ENCODE measurements around the gene SCUBE1. TPM values are rescaled to one million over a fixed set of nuclear protein-coding genes. Genes with fewer than 3 reads are reported as not detected.
"Not testable (repeated sequence)": the region's sequence is repeated elsewhere in the genome, so short reads cannot be mapped to it uniquely, and the experiment has no call there.

The SCUBE1 gene
- total RNA-seq, 1 experiment from 2014 or later = not detected

- POLR2A ChIA-PET (ENCODE audit: unreplicated experiment) = interaction anchor here (0.7 kb wide), 2 partner anchors 75 to 104 kb away, joined by 3 to 10 read pairs; no protein-coding TSS in a partner anchor
- CTCF ChIA-PET = no interaction called here
- BruUV-seq (replicated peaks) = no TSS peak
Measured at GRCh38 chr22:43363315-43364168, 20.4 kb upstream of the SCUBE1 start.

DNA sequence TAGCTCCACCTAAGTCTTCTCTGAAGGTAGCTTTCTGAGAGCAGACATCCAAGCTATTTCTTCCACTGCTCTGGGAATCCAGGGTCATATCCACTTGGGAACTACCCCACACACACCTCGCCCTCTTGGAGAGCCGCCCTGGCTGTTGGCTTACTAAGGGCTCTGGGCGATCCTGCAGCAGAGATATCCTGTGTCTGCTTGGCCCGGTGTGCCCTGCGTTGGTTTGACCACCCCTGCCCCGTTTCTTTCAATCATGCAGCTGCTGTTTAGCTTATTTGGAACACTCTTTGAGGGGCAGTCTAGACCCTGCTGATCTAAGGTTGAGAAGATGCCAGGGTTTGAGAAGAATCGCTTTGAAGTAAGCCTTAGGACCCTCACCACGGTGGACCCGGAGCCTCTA lies 17.4 kb upstream of the SCUBE1 start:
- POLR2A ChIA-PET (ENCODE audit: unreplicated experiment) = no interaction called here
- Histone ChIP-seq H3K27ac (no peak overlapping the region), H3K4me3 (no peak overlapping the region), H3K36me3 (ENCODE audit: low read depth) (no peaks in the 10 kb centered on the region), H3K27me3 (ENCODE audit: insufficient read depth, low read depth) (peaks cover 88% of the 10 kb centered on the region), H3K79me2 (ENCODE audit: low read depth) (no peaks in the 10 kb centered on the region), H3K9me3 (ENCODE audit: insufficient read depth, low read depth) (no peaks in the 10 kb centered on the region), H4K20me1 (ENCODE audit: insufficient read depth) (peaks cover 3% of the 10 kb centered on the region), H3K9me2 (ENCODE audit: insufficient read depth) (no peaks in the 10 kb centered on the region), H3K4me1 (replicated peaks; ENCODE audit: insufficient read depth) (no peaks in the 10 kb centered on the region), H3K4me2 (no peak overlapping the region), H3F3A (ENCODE audit: insufficient read depth, low read depth) (no peaks in the 10 kb centered on the region), H2AFZ (no peak overlapping the region)
- no peak for TF ChIP-seq EZH2 (IDR thresholded peaks at IDR 0.05; ENCODE audit: low read depth)
- TF ChIP-seq, protein P1, sequence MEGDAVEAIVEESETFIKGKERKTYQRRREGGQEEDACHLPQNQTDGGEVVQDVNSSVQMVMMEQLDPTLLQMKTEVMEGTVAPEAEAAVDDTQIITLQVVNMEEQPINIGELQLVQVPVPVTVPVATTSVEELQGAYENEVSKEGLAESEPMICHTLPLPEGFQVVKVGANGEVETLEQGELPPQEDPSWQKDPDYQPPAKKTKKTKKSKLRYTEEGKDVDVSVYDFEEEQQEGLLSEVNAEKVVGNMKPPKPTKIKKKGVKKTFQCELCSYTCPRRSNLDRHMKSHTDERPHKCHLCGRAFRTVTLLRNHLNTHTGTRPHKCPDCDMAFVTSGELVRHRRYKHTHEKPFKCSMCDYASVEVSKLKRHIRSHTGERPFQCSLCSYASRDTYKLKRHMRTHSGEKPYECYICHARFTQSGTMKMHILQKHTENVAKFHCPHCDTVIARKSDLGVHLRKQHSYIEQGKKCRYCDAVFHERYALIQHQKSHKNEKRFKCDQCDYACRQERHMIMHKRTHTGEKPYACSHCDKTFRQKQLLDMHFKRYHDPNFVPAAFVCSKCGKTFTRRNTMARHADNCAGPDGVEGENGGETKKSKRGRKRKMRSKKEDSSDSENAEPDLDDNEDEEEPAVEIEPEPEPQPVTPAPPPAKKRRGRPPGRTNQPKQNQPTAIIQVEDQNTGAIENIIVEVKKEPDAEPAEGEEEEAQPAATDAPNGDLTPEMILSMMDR (conservative IDR thresholded peaks at IDR 0.05) = no peak
- intact Hi-C loops (cut with micrococcal nuclease; ENCODE audit: unreplicated experiment) = no loop called here
- no TSS peak for BruUV-seq (replicated peaks)
- CTCF ChIA-PET = no interaction called here
- no peak for DNase-seq

More at GRCh38 chr22:43363315-43364168, 20.4 kb upstream of the SCUBE1 start:
- Histone ChIP-seq H3K27ac (no peak overlapping the region), H3K79me2 (ENCODE audit: low read depth) (no peaks in the 10 kb centered on the region), H3F3A (ENCODE audit: insufficient read depth, low read depth) (no peaks in the 10 kb centered on the region), H3K9me2 (ENCODE audit: insufficient read depth) (no peaks in the 10 kb centered on the region), H3K27me3 (ENCODE audit: insufficient read depth, low read depth) (peaks cover 97% of the 10 kb centered on the region), H3K4me2 (no peak overlapping the region), H4K20me1 (ENCODE audit: insufficient read depth) (peaks cover 3% of the 10 kb centered on the region), H2AFZ (no peak overlapping the region), H3K36me3 (ENCODE audit: low read depth) (no peaks in the 10 kb centered on the region), H3K4me1 (replicated peaks; ENCODE audit: insufficient read depth) (no peaks in the 10 kb centered on the region), H3K9me3 (ENCODE audit: insufficient read depth, low read depth) (0 out of 2 replicates have a peak, but pooled peaks cover 5% of the 10 kb centered on the region), H3K4me3 (no peak overlapping the region)
- no peak for TF ChIP-seq EZH2 (IDR thresholded peaks at IDR 0.05; ENCODE audit: low read depth)
- TF ChIP-seq, protein P1 (conservative IDR thresholded peaks at IDR 0.05) = no peak
- intact Hi-C loops (cut with micrococcal nuclease; ENCODE audit: unreplicated experiment) = no loop called here
- DNase-seq = no peak

DNA sequence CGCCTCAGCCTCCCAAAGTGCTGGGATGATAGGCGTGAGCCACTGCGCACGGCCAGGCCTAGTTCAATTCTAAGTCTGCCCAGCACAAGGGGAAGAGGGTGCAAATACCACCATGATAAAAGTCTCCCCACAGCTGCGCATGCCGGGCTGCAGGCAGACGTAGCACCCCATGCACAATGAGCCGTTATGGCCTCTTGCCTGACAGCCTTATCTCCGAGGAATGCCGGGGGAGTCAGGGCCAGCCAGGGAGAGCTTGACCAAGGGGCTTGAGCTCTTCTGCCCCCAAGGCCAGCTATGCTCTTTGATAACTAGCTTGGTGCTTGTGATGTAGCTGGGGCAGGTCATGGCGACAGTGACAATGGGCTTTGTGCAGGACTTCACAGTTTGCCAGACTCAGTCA lies 13.7 kb upstream of the SCUBE1 start:
- H3K9me3 ChIP-seq (ENCODE audit: insufficient read depth, low read depth) = no peaks in the 10 kb centered on the region
- no peaks in the 10 kb centered on the region for H3K79me2 ChIP-seq (ENCODE audit: low read depth)
- H3K9me2 ChIP-seq (ENCODE audit: insufficient read depth) = no peaks in the 10 kb centered on the region
- no peak for TF ChIP-seq EZH2 (IDR thresholded peaks at IDR 0.05; ENCODE audit: low read depth)
- TF ChIP-seq, protein P1 (conservative IDR thresholded peaks at IDR 0.05) = no peak
- H3K4me2 ChIP-seq = no peak overlapping the region
- intact Hi-C loops (cut with micrococcal nuclease; ENCODE audit: unreplicated experiment) = no loop called here
- no peak overlapping the region for H3K27ac ChIP-seq
- DNase-seq = no peak
- H4K20me1 ChIP-seq (ENCODE audit: insufficient read depth) = peaks cover 3% of the 10 kb centered on the region
- no TSS peak for BruUV-seq (replicated peaks)
- ChIA-PET POLR2A (ENCODE audit: unreplicated experiment) (no interaction called here), CTCF (interaction anchor here (0.9 kb wide), 1 partner anchor 11 kb away, joined by 3 read pairs; no protein-coding TSS in a partner anchor)
- H3F3A ChIP-seq (ENCODE audit: insufficient read depth, low read depth) = no peaks in the 10 kb centered on the region
- peaks cover 74% of the 10 kb centered on the region for H3K27me3 ChIP-seq (ENCODE audit: insufficient read depth, low read depth)
- H2AFZ ChIP-seq = no peak overlapping the region
- H3K4me3 ChIP-seq = no peak overlapping the region
- H3K4me1 ChIP-seq (replicated peaks; ENCODE audit: insufficient read depth) = no peaks in the 10 kb centered on the region
- H3K36me3 ChIP-seq (ENCODE audit: low read depth) = no peaks in the 10 kb centered on the region

DNA sequence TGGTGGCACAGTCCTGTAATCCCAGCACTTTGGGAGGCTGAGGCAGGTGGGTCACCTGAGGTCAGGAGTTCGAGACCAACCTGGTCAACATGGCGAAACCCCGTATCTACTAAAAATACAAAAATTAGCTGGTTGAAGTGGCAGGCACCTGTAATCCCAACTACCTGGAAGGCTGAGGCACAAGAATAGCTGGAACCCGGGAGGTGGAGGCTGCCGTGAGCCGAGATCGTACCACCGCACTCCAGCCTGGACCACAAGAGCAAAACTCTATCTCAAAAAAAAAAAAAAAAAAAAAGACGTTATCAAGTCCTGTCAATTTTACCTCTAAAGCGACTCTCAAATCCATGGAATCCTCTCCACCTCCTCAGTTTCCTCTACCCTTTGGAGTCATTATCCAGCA lies 12.5 kb upstream of the SCUBE1 start:
- H3K36me3 ChIP-seq (ENCODE audit: low read depth); H3K4me3 ChIP-seq; H2AFZ ChIP-seq; H4K20me1 ChIP-seq (ENCODE audit: insufficient read depth); H3K9me2 ChIP-seq (ENCODE audit: insufficient read depth); CTCF ChIA-PET; H3K9me3 ChIP-seq (ENCODE audit: insufficient read depth, low read depth); POLR2A ChIA-PET (ENCODE audit: unreplicated experiment); H3K4me2 ChIP-seq; H3F3A ChIP-seq (ENCODE audit: insufficient read depth, low read depth); BruUV-seq (replicated peaks); H3K4me1 ChIP-seq (replicated peaks; ENCODE audit: insufficient read depth); H3K79me2 ChIP-seq (ENCODE audit: low read depth); DNase-seq; H3K27ac ChIP-seq; intact Hi-C loops (cut with micrococcal nuclease; ENCODE audit: unreplicated experiment): not testable (repeated sequence)
- peaks cover 74% of the 10 kb centered on the region for H3K27me3 ChIP-seq (ENCODE audit: insufficient read depth, low read depth)

Measured in PC-9 (cell line).